Activated CD8-positive, alpha-beta T cell treated with anti-CD3 and anti-CD28 coated beads for 36 hours (primary cell): Measurements from ENCODE around the gene PIEZO2. TPM values are rescaled to one million over a fixed set of nuclear protein-coding genes. Genes with fewer than 3 reads are reported as not detected.

Experiments
- ATAC-seq: fragments of 200-7000 bp; cut with Tn5 transposase; one replicate; pipeline ENCODE4 v1.10.0; 2021; ENCODE audit warnings: mild to moderate bottlenecking, moderate library complexity
- CTCF ChIA-PET: fragments of 350-600 bp; sonication (Branson Sonifier 250); formaldehyde crosslinking; loops from one replicate; lab custom pipeline; 2021; ENCODE audit warnings: antibody characterized with exemption; lab: Charles Lee
- POLR2A ChIA-PET: fragments of 350-600 bp; sonication (Branson Sonifier 250); formaldehyde crosslinking; loops from one replicate; lab custom pipeline; 2021; ENCODE audit warnings: antibody characterized with exemption; lab: Charles Lee
- DNase-seq: peaks from one replicate; pipeline ENCODE4 v3.0.0-alpha.2; 2020
- H3K27ac Mint-ChIP-seq: one replicate; pipeline ENCODE4 v1.8.0; 2021; ENCODE audit warnings: mild to moderate bottlenecking, mixed read lengths
- H3K27me3 Mint-ChIP-seq: one replicate; pipeline ENCODE4 v1.8.0; 2021; ENCODE audit warnings: mixed read lengths
- H3K36me3 Mint-ChIP-seq: one replicate; pipeline ENCODE4 v1.8.0; 2021; ENCODE audit warnings: low read depth, mixed read lengths
- H3K4me1 Mint-ChIP-seq: one replicate; pipeline ENCODE4 v1.8.0; 2021; ENCODE audit warnings: low read depth, mixed read lengths
- H3K4me3 Mint-ChIP-seq: one replicate; pipeline ENCODE4 v1.8.0; 2021; ENCODE audit warnings: mild to moderate bottlenecking, moderate library complexity, mixed read lengths
- H3K9me3 Mint-ChIP-seq: one replicate; pipeline ENCODE4 v1.8.0; 2021; ENCODE audit warnings: mixed read lengths
- intact Hi-C: fragments of 100-400 bp; cut with micrococcal nuclease; formaldehyde crosslinking; loops from one replicate; pipeline ENCODE4 v1.10.0; 2022
- total RNA-seq, 2 experiments: library from RNA; stranded (reverse); gene quantifications; one replicate each; pipeline ENCODE4 v1.2.3, GENCODE V29; 2021
- TF ChIP-seq, protein P1 (sequence below): fragments of 200-600 bp; IDR thresholded peaks from one replicate; pipeline ENCODE4 v1.8.0; 2022; ENCODE audit warnings: antibody characterized with exemption, mild to moderate bottlenecking

PIEZO2 gene
- total RNA-seq, 2 experiments from 2014 or later: not detected

DNA sequence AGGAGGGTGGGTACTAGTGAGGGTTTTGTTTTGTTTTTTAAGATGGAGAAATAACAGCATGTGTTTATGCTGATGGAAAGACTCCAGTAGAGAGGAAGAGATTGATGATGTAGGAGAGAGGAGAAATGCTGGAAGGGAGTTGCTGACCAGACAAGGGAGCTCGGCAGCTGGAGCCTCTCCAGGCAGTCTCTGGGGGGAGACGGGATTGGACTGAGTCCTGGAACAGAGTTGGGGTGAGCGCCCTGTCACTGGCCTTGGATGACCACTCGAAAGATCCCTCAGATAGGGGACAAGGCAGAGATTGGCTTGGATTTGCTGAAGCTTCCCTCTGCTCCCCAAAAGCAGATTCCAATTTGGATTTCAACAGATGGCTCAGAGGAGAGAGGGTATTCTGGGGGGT lies 425.9 kb downstream of the PIEZO2 start:
- ATAC-seq: no peak
- H3K9me3 Mint-ChIP-seq: no peaks in the 10 kb centered on the region
- CTCF ChIA-PET: no interaction called here
- DNase-seq: no peak
- intact Hi-C loops: no loop called here
- TF ChIP-seq, protein P1, sequence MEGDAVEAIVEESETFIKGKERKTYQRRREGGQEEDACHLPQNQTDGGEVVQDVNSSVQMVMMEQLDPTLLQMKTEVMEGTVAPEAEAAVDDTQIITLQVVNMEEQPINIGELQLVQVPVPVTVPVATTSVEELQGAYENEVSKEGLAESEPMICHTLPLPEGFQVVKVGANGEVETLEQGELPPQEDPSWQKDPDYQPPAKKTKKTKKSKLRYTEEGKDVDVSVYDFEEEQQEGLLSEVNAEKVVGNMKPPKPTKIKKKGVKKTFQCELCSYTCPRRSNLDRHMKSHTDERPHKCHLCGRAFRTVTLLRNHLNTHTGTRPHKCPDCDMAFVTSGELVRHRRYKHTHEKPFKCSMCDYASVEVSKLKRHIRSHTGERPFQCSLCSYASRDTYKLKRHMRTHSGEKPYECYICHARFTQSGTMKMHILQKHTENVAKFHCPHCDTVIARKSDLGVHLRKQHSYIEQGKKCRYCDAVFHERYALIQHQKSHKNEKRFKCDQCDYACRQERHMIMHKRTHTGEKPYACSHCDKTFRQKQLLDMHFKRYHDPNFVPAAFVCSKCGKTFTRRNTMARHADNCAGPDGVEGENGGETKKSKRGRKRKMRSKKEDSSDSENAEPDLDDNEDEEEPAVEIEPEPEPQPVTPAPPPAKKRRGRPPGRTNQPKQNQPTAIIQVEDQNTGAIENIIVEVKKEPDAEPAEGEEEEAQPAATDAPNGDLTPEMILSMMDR: no peak
- H3K4me3 Mint-ChIP-seq: no peak overlapping the region
- no peaks in the 10 kb centered on the region for H3K36me3 Mint-ChIP-seq
- H3K27me3 Mint-ChIP-seq: peaks cover 13% of the 10 kb centered on the region
- no peaks in the 10 kb centered on the region for H3K4me1 Mint-ChIP-seq
- H3K27ac Mint-ChIP-seq: no peak overlapping the region
- POLR2A ChIA-PET: no interaction called here

DNA sequence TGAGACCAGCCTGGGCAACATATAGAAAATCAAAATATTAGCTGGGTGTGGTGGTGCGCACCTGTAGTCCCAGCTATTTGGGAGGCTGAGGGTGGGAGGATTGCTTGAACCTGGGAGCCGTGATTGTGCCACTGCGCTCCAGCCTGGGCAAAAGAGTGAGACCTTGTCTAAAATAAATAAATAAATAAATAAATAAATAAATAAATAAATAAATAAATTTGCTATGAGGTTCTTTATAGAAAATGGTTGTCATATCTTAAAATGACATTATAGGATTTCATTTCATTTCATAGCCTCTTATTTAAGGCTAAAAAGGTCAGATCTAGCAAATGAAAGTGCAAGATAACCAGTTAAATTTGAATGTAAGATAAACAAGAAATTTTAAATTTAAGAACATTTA lies 430.6 kb downstream of the PIEZO2 start:
- CTCF ChIA-PET: no interaction called here
- DNase-seq (no peak), ATAC-seq (no peak)
- no peak overlapping the region for H3K4me3 Mint-ChIP-seq
- H3K4me1 Mint-ChIP-seq: no peaks in the 10 kb centered on the region
- H3K27me3 Mint-ChIP-seq: peaks cover 6% of the 10 kb centered on the region
- intact Hi-C loops: no loop called here
- H3K9me3 Mint-ChIP-seq: no peaks in the 10 kb centered on the region
- POLR2A ChIA-PET: no interaction called here
- H3K36me3 Mint-ChIP-seq: no peaks in the 10 kb centered on the region
- no peak overlapping the region for H3K27ac Mint-ChIP-seq
- TF ChIP-seq, protein P1: no peak

DNA sequence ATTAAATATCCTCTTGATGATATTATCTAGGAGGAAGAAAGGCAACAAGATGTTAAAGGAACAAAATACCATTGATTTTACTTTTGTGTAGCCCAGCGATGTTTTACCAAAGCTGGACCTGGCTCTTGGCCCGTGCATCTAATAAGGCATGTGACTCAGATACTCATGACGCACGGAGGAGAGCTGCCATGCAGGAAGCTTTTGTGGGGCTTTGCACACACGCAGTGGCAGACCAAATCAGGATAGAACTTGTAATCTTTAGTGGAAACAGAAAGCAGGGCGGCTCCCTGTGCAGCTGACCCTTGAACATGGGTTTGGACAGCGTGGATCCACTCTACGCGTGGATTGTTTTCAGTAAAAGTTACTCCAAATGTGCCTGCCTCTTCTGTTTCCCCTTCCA lies 433.6 kb downstream of the PIEZO2 start:
- POLR2A ChIA-PET: no interaction called here
- H3K4me3 Mint-ChIP-seq: no peak overlapping the region
- no peak for DNase-seq
- TF ChIP-seq, protein P1: no peak
- intact Hi-C loops: no loop called here
- H3K27me3 Mint-ChIP-seq: no peaks in the 10 kb centered on the region
- no peaks in the 10 kb centered on the region for H3K36me3 Mint-ChIP-seq
- CTCF ChIA-PET: interaction anchor here (1.4 kb wide), 1 partner anchor 155 kb away, joined by 3 read pairs; no protein-coding TSS in a partner anchor
- no peaks in the 10 kb centered on the region for H3K4me1 Mint-ChIP-seq
- H3K9me3 Mint-ChIP-seq: no peaks in the 10 kb centered on the region
- H3K27ac Mint-ChIP-seq: no peak overlapping the region
- ATAC-seq: no peak

DNA sequence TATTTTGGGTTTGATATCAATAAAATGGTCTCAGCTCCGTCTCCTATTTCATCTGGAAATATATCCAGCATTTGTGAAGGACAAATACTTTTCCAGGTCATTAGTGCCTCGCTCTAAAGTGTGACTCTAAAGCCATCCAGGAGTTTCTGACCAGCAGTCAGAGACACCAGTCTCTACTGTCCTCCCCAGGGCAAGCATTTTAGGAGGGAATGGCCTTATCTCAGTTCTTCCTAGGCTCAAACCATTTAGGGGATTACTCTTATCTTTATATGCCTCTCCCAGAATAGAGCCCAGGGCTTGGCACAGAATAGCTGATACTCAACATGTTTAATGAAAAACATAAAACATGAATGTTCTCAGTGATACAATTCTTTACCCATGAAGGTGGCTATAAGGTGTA lies 436.0 kb downstream of the PIEZO2 start:
- H3K27me3 Mint-ChIP-seq: no peaks in the 10 kb centered on the region
- intact Hi-C loops: no loop called here
- ChIA-PET POLR2A (no interaction called here), CTCF (no interaction called here)
- H3K27ac Mint-ChIP-seq: no peak overlapping the region
- no peak for DNase-seq
- no peaks in the 10 kb centered on the region for H3K36me3 Mint-ChIP-seq
- TF ChIP-seq, protein P1: no peak
- no peak overlapping the region for H3K4me3 Mint-ChIP-seq
- ATAC-seq: no peak
- H3K4me1 Mint-ChIP-seq: no peaks in the 10 kb centered on the region
- H3K9me3 Mint-ChIP-seq: no peaks in the 10 kb centered on the region

DNA sequence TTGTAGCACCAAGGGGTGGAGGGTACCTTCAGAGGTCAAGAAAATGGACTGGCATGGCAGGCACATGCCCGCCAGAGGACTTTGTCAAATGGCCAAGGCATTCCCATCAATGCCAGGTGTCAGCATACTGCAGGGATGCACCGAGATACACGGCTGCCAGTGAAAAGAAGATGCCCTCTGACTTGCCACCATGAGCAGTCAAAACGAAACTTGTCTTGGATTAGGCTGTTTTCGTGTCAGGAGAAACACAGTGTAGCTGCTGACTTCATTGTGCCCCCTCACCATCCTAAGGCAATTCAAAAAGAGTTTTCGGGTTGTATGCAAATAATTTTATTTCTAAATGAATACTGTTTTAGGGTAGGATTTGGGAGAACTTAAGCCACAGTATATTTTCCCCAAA lies 442.1 kb downstream of the PIEZO2 start:
- TF ChIP-seq, protein P1: no peak
- Mint-ChIP-seq H3K4me1 (no peaks in the 10 kb centered on the region), H3K36me3 (no peaks in the 10 kb centered on the region), H3K27me3 (peaks cover 4% of the 10 kb centered on the region), H3K9me3 (no peaks in the 10 kb centered on the region), H3K27ac (no peak overlapping the region), H3K4me3 (no peak overlapping the region)
- ATAC-seq (no peak), DNase-seq (no peak)
- intact Hi-C loops: no loop called here
- ChIA-PET CTCF (no interaction called here), POLR2A (no interaction called here)
